Endometrium (tissue), 2 donors: ENCODE measurements around the gene TPMT.
"Not testable (repeated sequence)": the region's sequence is repeated elsewhere in the genome, so short reads cannot be mapped to it uniquely, and the experiment has no call there.

Experiments used
- FAIRE-seq: peaks from 2 replicates; lab custom pipeline; 2012; peaks lifted over from hg19 to GRCh38; lab: Jason Lieb, UNC
- donor health status: control.
- donor health status: control.

The TPMT gene

GRCh38 chr6:18154507-18155149 lies at the start of gene TPMT:
Gene TPMT, minus strand, starts transcription at chr6:18155077. Its CDS starts 5,950 bp downstream, at chr6:18149127.
- peak; percentile 12 for FAIRE-seq

GRCh38 chr6:18203786-18204185 lies 48.9 kb upstream of the TPMT start:
- no peak for FAIRE-seq

GRCh38 chr6:18192026-18192425 lies 37.1 kb upstream of the TPMT start:
- FAIRE-seq, result no peak

GRCh38 chr6:18189196-18189595 lies 34.3 kb upstream of the TPMT start:
- no peak for FAIRE-seq

- FAIRE-seq, result no peak
Measured at GRCh38 chr6:18187701-18188100, 32.8 kb upstream of the TPMT start.

- no peak for FAIRE-seq
Measured at GRCh38 chr6:18186540-18187250, 31.8 kb upstream of the TPMT start.

- FAIRE-seq, result no peak
Measured at GRCh38 chr6:18186033-18186432, 31.2 kb upstream of the TPMT start.

- FAIRE-seq, result no peak
Measured at GRCh38 chr6:18185624-18186023, 30.7 kb upstream of the TPMT start.

GRCh38 chr6:18183766-18184165 lies 28.9 kb upstream of the TPMT start:
- no peak for FAIRE-seq

GRCh38 chr6:18182568-18182967 lies 27.7 kb upstream of the TPMT start:
- FAIRE-seq, result no peak

GRCh38 chr6:18179770-18180356 lies 25.0 kb upstream of the TPMT start:
- FAIRE-seq, result no peak

- no peak for FAIRE-seq
Measured at GRCh38 chr6:18178960-18179615, 24.2 kb upstream of the TPMT start.

GRCh38 chr6:18177286-18177965 lies 22.5 kb upstream of the TPMT start:
- FAIRE-seq, result no peak

GRCh38 chr6:18176198-18176597 lies 21.3 kb upstream of the TPMT start:
- FAIRE-seq, result not testable (repeated sequence)

GRCh38 chr6:18171871-18172270 lies 17.0 kb upstream of the TPMT start:
- peak; percentile 18 for FAIRE-seq

GRCh38 chr6:18168264-18168663 lies 13.4 kb upstream of the TPMT start:
- FAIRE-seq, result no peak

GRCh38 chr6:18166312-18167036 lies 11.6 kb upstream of the TPMT start:
- FAIRE-seq, result no peak

- FAIRE-seq, result no peak
Measured at GRCh38 chr6:18165751-18166150, 10.9 kb upstream of the TPMT start.

- no peak for FAIRE-seq
Measured at GRCh38 chr6:18162401-18162800, 7.5 kb upstream of the TPMT start.

- FAIRE-seq, result no peak
Measured at GRCh38 chr6:18161431-18161830, 6.6 kb upstream of the TPMT start.

GRCh38 chr6:18160911-18161310 lies 6.0 kb upstream of the TPMT start:
- no peak for FAIRE-seq
